ENCODE data around the gene LDLRAP1. TPM values are rescaled to one million over a fixed set of nuclear protein-coding genes. Genes with fewer than 3 reads are reported as not detected.

LDLRAP1 gene
- total RNA-seq, 4 donors from 2014 or later, result 1.2 to 26.6 (median 7.7) TPM

GRCh38 chr1:25541889-25542658 lies 1.3 kb upstream of the LDLRAP1 start:
- Histone ChIP-seq H3K4me1 (peaks cover 0 to 8% of the 10 kb centered on the region in 2 donors), H3K4me3 (no peak overlapping the region), H3K27me3 (no peaks in the 10 kb centered on the region), H3K36me3 (no peaks in the 10 kb centered on the region), H3K27ac (no peak overlapping the region), H3K9me3 (no peaks in the 10 kb centered on the region)
- intact Hi-C loops (cut with DNase I; ENCODE audit: low total_unique reads), result no loop called here
- no peak for TF ChIP-seq CTCF (IDR thresholded peaks at IDR 0.05)
- TF ChIP-seq POLR2A (IDR thresholded peaks at IDR 0.05), result no peak
- no peak for DNase-seq

GRCh38 chr1:25543005-25543424 lies 391 bp upstream of the LDLRAP1 start:
- DNase-seq, result no peak
- H3K36me3 ChIP-seq, result no peaks in the 10 kb centered on the region
- peaks cover 0 to 8% of the 10 kb centered on the region in 2 donors for H3K4me1 ChIP-seq
- H3K9me3 ChIP-seq, result no peaks in the 10 kb centered on the region
- intact Hi-C loops (cut with DNase I; ENCODE audit: low total_unique reads), result no loop called here
- peak overlapping the region; percentile 53 to 67 for H3K4me3 ChIP-seq
- H3K27me3 ChIP-seq, result no peaks in the 10 kb centered on the region
- peak overlapping the region; percentile 77 to 78 for H3K27ac ChIP-seq
- TF ChIP-seq CTCF (IDR thresholded peaks at IDR 0.05) (no peak), POLR2A (IDR thresholded peaks at IDR 0.05) (no peak)

GRCh38 chr1:25544243-25544764 lies 898 bp downstream of the LDLRAP1 start:
- DNase-seq, result no peak
- H3K27me3 ChIP-seq, result no peaks in the 10 kb centered on the region
- H3K36me3 ChIP-seq, result no peaks in the 10 kb centered on the region
- H3K27ac ChIP-seq, result peak overlapping the region; percentile 77 to 78
- intact Hi-C loops (cut with DNase I; ENCODE audit: low total_unique reads), result no loop called here
- H3K4me3 ChIP-seq, result peak overlapping the region; percentile 53 to 67
- H3K4me1 ChIP-seq, result peaks cover 3 to 13% of the 10 kb centered on the region in 2 donors
- TF ChIP-seq POLR2A (IDR thresholded peaks at IDR 0.05) (no peak), CTCF (IDR thresholded peaks at IDR 0.05) (no peak)
- no peaks in the 10 kb centered on the region for H3K9me3 ChIP-seq

GRCh38 chr1:25544819-25545218 lies 1.4 kb downstream of the LDLRAP1 start:
- TF ChIP-seq POLR2A (IDR thresholded peaks at IDR 0.05) (no peak), CTCF (IDR thresholded peaks at IDR 0.05) (no peak)
- Histone ChIP-seq H3K27ac (peak overlapping the region; percentile 77 to 78), H3K9me3 (no peaks in the 10 kb centered on the region), H3K36me3 (no peaks in the 10 kb centered on the region), H3K27me3 (no peaks in the 10 kb centered on the region), H3K4me1 (peaks cover 8 to 18% of the 10 kb centered on the region in 2 donors), H3K4me3 (peak overlapping the region; percentile 53 to 67)
- DNase-seq, result no peak
- intact Hi-C loops (cut with DNase I; ENCODE audit: low total_unique reads), result no loop called here

GRCh38 chr1:25545767-25546166 lies 2.4 kb downstream of the LDLRAP1 start:
- Histone ChIP-seq H3K9me3 (no peaks in the 10 kb centered on the region), H3K27me3 (no peaks in the 10 kb centered on the region), H3K27ac (no peak overlapping the region), H3K36me3 (no peaks in the 10 kb centered on the region), H3K4me3 (no peak overlapping the region), H3K4me1 (peaks cover 8 to 20% of the 10 kb centered on the region in 2 donors)
- intact Hi-C loops (cut with DNase I; ENCODE audit: low total_unique reads), result no loop called here
- no peak for DNase-seq
- TF ChIP-seq CTCF (IDR thresholded peaks at IDR 0.05), result no peak
- no peak for TF ChIP-seq POLR2A (IDR thresholded peaks at IDR 0.05)
